Ascending aorta (tissue), 2 donors: ENCODE results near the gene SLIT3. TPM values are rescaled to one million over a fixed set of nuclear protein-coding genes. Genes with fewer than 3 reads are reported as not detected.

ENCODE experiments used
- DNase-seq, 2 donors: peaks; one replicate each; pipeline ENCODE4 v3.0.0-alpha.2; 2019; ENCODE audit warnings: low spot score in 2 of 2
- H3K27ac ChIP-seq, 2 donors: fragments of 200-600 bp; sonication (generic); one replicate each; pipeline ENCODE4 v1.5.1; 2016 to 2017; ENCODE audit warnings: mild to moderate bottlenecking in 1 of 2
- H3K27me3 ChIP-seq: fragments of 200-600 bp; sonication (generic); one replicate; pipeline ENCODE4 v1.5.1; 2017
- H3K36me3 ChIP-seq, 2 donors: fragments of 200-600 bp; sonication (generic); one replicate each; pipeline ENCODE4 v1.5.1; 2016
- H3K4me1 ChIP-seq, 2 donors: fragments of 200-600 bp; sonication (generic); one replicate each; pipeline ENCODE4 v1.5.1; 2016 to 2017; ENCODE audit warnings: mild to moderate bottlenecking in 1 of 2
- H3K4me3 ChIP-seq, 2 donors: fragments of 200-600 bp; sonication (generic); one replicate each; pipeline ENCODE4 v1.5.1; 2016 to 2017; ENCODE audit warnings: mild to moderate bottlenecking in 1 of 2
- H3K9me3 ChIP-seq, 2 donors: fragments of 200-600 bp; sonication (generic); one replicate each; pipeline ENCODE4 v1.5.1; 2016
- intact Hi-C: fragments of 100-400 bp; cut with DNase I; formaldehyde crosslinking; loops from one replicate; pipeline ENCODE4 v1.15.1; 2023
- total RNA-seq: library from RNA; depleted of rRNA; stranded (reverse); fragments of >200 nt; gene quantifications from one replicate; pipeline ENCODE4 v1.1.0, GENCODE V29; 2016
- TF ChIP-seq, protein P1 (sequence below), 3 experiments: fragments of 200-600 bp in 2 of 3; fragments of 450-650 bp in 1 of 3; sonication (generic) in 2 of 3; IDR thresholded peaks; one replicate each; pipeline ENCODE4 v1.5.1; 2016 to 2019; ENCODE audit warnings: antibody characterized with exemption in 3 of 3, mild to moderate bottlenecking in 1 of 3, moderate library complexity in 1 of 3

Gene SLIT3
- total RNA-seq, 1 donor from 2014 or later, result 128 TPM

- intact Hi-C loops, result no loop called here
- Histone ChIP-seq H3K4me1 (no peaks in the 10 kb centered on the region), H3K36me3 (no peaks in the 10 kb centered on the region), H3K4me3 (no peak overlapping the region), H3K9me3 (no peaks in the 10 kb centered on the region), H3K27ac (no peak overlapping the region), H3K27me3 (no peaks in the 10 kb centered on the region)
- no peak for DNase-seq
- TF ChIP-seq, protein P1, sequence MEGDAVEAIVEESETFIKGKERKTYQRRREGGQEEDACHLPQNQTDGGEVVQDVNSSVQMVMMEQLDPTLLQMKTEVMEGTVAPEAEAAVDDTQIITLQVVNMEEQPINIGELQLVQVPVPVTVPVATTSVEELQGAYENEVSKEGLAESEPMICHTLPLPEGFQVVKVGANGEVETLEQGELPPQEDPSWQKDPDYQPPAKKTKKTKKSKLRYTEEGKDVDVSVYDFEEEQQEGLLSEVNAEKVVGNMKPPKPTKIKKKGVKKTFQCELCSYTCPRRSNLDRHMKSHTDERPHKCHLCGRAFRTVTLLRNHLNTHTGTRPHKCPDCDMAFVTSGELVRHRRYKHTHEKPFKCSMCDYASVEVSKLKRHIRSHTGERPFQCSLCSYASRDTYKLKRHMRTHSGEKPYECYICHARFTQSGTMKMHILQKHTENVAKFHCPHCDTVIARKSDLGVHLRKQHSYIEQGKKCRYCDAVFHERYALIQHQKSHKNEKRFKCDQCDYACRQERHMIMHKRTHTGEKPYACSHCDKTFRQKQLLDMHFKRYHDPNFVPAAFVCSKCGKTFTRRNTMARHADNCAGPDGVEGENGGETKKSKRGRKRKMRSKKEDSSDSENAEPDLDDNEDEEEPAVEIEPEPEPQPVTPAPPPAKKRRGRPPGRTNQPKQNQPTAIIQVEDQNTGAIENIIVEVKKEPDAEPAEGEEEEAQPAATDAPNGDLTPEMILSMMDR (IDR thresholded peaks at IDR 0.05), result no peak
Observed at GRCh38 chr5:168613996-168614395, 686.9 kb downstream of the SLIT3 start.

DNA sequence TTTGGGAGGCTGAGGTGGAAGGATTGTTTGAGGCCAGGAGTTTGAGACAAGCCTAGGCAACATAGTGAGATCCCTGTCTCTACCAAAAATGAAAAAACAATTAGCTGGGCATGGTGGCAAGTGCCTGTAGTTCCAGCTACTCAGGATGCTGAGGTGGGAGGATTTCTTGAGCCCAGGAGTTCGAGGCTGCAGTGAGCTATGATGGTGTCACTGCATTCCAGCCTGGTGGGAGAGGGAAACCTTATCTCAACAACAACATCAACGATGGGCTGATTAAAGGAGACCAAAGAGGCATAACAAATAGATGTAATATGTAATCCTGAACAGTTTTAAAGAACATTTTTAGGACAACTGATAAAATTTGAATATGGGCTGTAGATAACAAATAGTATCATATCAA lies 687.5 kb downstream of the SLIT3 start:
- Histone ChIP-seq H3K27me3 (no peaks in the 10 kb centered on the region), H3K4me3 (no peak overlapping the region), H3K4me1 (no peaks in the 10 kb centered on the region), H3K27ac (no peak overlapping the region), H3K36me3 (no peaks in the 10 kb centered on the region), H3K9me3 (no peaks in the 10 kb centered on the region)
- intact Hi-C loops, result no loop called here
- TF ChIP-seq, protein P1 (IDR thresholded peaks at IDR 0.05), result no peak
- DNase-seq, result no peak

GRCh38 chr5:168612996-168613395 lies 687.9 kb downstream of the SLIT3 start:
- TF ChIP-seq, protein P1 (IDR thresholded peaks at IDR 0.05), result no peak
- no peak overlapping the region for H3K27ac ChIP-seq
- H3K9me3 ChIP-seq, result no peaks in the 10 kb centered on the region
- H3K4me3 ChIP-seq, result no peak overlapping the region
- no peaks in the 10 kb centered on the region for H3K36me3 ChIP-seq
- H3K27me3 ChIP-seq, result no peaks in the 10 kb centered on the region
- no peak for DNase-seq
- H3K4me1 ChIP-seq, result no peaks in the 10 kb centered on the region
- intact Hi-C loops, result no loop called here

DNA sequence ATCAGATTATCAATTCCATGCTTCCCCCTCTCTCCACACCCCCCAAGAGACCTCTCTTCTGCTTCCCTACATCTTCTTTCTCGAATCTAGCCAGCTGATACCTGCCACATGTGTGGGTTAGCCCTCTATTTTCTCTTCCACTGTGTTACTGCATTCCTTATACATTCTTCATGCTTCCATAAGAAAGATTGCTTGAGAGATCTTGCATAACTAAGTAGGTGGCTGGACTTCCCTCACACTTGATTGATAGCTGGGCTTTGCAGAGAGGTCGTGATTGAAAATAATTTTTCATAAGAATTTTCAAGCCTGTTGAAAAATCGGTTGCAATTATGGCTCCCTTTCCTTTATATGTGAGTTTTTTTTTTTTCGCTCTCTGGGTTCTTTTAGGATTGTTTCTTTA lies 688.8 kb downstream of the SLIT3 start:
- H3K9me3 ChIP-seq, result no peaks in the 10 kb centered on the region
- H3K4me3 ChIP-seq, result no peak overlapping the region
- no peaks in the 10 kb centered on the region for H3K4me1 ChIP-seq
- no peak overlapping the region for H3K27ac ChIP-seq
- no peak for DNase-seq
- TF ChIP-seq, protein P1 (IDR thresholded peaks at IDR 0.05), result no peak
- intact Hi-C loops, result no loop called here
- H3K27me3 ChIP-seq, result no peaks in the 10 kb centered on the region
- no peaks in the 10 kb centered on the region for H3K36me3 ChIP-seq
